GM19035 (cell line): ENCODE results near the gene TRIP10.
"Not testable (repeated sequence)": the region's sequence is repeated elsewhere in the genome, so short reads cannot be mapped to it uniquely, and the experiment has no call there.

Experiments used
- ATAC-seq: cut with Tn5 transposase; IDR thresholded peaks from one replicate; pipeline ENCODE4 v1.9.1; 2021; ENCODE audit not compliant: unreplicated experiment

The TRIP10 gene, protein sequence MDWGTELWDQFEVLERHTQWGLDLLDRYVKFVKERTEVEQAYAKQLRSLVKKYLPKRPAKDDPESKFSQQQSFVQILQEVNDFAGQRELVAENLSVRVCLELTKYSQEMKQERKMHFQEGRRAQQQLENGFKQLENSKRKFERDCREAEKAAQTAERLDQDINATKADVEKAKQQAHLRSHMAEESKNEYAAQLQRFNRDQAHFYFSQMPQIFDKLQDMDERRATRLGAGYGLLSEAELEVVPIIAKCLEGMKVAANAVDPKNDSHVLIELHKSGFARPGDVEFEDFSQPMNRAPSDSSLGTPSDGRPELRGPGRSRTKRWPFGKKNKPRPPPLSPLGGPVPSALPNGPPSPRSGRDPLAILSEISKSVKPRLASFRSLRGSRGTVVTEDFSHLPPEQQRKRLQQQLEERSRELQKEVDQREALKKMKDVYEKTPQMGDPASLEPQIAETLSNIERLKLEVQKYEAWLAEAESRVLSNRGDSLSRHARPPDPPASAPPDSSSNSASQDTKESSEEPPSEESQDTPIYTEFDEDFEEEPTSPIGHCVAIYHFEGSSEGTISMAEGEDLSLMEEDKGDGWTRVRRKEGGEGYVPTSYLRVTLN

DNA sequence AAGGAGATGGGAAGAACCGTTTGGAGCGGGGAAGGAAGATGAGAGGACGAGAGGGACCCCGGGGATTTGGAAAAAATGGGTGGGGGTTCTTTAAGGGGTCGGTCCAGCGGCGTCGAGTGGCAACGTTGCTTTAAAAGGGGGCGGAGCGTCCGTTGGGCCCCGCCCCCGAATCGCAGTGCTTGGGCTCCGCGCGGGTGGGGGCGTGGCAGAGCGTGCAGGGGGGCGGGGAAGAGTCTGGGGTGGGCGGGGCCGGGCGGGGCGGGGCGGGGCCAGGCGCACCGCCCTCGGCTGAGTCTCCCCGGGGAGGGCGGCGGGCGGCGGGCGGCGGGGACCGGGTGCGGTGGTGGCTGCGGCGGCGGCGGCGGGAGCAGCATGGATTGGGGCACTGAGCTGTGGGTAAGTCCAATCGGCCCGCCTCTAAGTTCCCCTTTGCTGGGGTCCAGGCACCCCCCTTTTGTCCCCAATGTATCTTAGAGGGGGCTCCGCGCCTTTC is at the start of gene TRIP10:
Gene TRIP10 (plus strand): TSS at position 291 of the 493 bp plus-strand sequence. CDS start 82 bp downstream, at position 373.
- no peak for ATAC-seq

DNA sequence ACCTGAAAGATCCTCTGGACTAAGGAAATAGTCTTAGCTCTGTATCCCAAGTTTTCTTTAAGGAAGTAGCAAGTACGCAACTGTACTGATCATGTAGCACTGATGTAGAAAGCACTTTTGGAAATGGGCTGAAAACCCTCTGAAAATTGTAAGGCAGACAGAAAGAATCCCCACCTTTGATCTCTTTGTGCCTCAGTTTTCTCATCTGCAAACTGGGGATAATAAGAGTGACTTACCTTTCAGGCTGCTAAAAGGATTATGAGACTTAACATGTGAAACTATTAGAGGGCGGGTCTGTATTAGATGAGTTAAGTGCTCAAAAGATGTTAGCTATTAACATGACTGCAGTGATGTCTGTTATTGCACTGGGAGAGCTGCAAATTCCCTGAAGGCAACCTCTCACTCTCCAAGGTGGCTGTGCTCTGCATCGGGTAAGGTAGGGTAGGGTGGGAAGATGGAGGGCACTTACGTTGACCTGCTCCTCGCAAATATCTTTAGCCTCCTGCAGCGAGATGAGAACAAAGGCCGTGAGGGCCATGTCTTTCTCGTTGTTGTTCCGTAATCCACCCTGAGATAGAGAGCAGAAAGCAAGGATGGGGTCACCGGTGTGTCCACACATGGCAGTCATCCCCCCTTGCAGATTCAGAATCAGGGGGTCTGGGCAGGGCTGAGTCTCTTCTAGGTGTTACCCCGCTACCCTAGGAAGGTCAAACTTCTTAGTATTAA is 49.2 kb upstream of the TRIP10 start:
- ATAC-seq: no peak

DNA sequence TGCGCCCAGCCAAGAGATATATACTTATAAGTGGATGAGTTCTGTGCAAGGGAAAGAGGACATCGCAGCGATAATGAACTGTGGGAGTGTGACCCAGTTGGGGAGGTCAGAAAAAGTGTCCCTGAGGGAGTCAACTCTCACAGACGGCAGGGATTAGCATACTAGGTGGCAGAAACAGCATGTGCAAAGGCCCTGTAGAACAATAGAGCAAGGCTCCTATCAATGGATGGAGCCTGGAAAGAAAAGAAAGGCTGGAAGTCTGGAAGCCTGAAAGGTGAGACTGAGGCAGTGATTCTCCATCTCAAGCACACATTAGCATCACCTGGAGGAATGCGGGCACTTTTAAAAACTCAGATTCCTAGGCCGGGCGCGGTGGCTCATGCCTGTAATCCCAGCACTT is 48.1 kb upstream of the TRIP10 start:
- ATAC-seq: no peak

DNA sequence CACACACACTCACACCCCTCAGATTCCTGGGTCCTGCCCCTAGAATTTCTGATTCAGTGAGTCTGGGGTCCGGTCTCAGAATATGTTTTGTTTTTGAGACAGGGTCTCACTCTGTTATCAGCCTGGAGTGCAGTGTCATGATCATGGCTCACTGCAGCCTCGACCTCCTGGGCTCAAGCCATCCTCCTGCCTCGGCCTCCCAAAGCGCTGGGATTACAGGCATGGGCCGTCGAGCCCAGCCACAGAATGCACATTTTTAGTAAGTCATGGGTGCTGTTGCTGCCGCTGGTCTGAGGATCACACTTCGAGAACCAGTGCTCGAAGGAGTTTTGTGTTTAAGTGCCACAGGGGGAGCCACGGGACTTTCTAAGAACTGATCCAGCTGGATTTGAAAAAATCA is 47.5 kb upstream of the TRIP10 start:
- ATAC-seq: no peak

DNA sequence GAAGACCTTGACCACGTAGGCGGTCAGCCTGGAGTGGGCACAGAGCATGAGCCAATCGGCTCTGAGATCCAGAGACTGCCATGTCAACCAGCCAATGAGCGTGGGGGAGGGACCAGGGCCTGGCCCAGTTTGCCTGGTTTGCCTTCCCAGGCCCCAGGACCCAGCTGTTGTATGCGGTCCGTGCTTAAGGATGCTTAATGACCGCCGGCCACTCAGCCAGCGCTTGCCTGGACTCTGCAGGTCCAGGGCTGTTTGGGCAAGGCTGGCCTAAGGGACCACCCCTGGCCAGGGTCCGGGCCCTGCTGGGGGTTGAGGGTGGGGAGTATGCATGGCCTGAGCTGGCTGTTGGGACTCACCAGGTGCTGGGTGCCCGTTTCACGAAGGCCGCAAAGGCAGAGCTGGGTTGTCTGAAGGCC is 46.4 kb upstream of the TRIP10 start:
- ATAC-seq: no peak

DNA sequence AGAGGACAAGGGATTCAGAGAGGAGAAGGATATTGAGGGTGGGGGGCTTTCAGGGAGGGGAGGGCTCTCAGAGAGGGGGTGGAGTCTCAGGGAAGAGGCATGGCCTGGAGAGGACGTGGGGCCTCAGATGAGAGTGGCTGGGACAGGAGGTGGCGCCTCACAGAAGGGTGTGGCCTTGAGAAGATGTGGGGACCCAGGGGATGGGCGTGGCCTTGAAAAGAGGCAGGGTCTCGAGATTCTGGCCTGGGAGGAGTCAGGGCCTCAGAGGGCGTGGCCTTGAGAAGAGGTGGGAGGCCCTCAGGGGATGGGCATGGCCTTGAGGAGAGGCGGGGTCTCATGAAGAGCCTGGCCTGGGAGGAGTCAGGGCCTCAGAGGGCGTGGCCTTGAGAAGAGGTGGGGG is 45.8 kb upstream of the TRIP10 start:
- no peak for ATAC-seq

DNA sequence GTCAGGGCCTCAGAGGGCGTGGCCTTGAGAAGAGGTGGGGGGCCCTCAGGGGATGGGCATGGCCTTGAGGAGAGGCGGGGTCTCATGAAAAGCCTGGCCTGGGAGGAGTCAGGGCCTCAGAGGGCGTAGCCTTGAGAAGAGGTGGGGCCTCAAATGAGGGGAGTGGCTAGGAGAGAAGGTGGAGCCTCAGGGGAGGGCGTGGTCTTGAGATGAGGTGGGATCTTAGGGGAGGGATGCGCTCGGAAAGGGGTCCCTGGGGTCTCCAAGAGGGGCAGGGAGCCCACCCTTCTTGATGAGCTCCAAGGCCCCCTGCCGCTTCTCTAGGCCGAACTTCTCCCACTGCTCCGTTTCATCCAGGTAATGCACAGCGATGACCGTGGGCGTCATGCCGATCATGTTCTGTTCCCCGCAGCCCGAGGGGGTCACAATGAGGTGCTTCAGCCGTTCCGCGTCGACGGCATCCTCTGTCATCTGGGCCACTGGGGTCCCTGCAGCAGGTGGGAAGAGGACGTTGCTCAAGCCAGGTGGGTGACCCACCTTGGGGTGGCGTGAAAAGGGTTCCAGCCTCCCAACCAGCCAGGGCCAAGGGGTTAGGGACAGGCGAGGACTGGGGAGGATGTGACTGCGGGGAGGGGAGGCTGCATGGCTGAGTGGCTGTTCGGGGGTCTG is 45.2 kb upstream of the TRIP10 start:
- ATAC-seq: no peak

DNA sequence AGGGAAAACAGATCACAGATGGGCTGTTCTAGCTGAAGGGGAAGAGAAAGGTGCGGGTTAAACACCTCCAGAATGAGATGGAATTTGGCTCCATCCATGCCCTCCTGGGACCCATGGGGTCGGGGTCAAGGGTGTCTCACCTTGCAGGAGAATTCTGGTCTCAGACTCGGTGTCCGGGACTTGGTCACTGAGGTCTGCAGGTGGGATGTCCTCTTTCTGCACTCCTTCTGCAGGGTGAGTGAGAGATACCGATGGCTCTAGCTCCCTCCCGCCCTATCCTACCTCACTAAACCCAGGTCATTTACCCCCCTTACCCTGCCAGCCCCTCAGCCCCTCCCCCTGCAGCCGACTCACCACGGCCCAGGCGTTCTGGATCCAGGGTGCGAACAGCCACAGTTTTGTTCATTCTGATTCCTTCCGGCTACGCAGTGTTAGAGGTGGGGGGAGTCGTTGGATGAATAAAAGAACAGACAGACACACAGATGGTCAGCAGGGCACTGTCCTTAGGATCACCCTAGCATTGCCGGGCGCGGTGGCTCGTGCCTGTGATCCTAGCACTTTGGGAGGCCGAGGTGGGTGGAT is 43.1 kb upstream of the TRIP10 start:
- ATAC-seq: no peak

DNA sequence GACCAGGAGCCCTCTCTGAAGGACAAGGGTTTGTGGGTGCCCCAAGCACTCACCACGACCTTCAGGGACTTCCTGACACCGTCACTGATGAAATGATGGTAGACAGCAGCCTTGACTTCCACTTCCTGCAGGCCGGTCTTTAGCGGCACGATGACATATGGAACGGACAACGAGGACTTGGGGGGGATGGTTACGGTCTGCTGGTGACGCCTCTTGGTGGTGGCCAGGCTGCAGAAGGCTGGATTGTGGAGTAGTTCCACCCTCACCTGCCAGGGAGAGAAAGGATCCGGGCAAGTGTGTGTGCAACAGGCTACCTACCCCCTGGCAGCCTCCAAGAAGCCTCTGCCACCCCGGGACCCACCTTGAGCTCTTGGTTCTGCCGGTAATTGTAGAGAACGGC is 42.2 kb upstream of the TRIP10 start:
- ATAC-seq: no peak

DNA sequence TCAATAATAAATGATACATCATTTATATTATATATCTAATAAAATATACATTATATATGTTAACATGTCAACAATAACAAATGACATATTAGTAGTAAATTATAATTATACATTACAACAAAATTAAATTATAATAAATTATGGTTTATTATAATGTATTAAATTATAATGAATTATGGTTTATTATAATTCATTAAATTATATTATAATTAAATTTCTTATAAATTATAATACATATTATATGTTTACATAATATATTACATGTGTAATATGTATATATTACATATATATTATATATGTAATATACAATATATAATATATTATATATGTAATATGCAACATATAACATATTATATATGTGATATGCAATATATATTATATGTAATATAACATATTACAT is 39.5 kb upstream of the TRIP10 start:
- ATAC-seq: no peak

DNA sequence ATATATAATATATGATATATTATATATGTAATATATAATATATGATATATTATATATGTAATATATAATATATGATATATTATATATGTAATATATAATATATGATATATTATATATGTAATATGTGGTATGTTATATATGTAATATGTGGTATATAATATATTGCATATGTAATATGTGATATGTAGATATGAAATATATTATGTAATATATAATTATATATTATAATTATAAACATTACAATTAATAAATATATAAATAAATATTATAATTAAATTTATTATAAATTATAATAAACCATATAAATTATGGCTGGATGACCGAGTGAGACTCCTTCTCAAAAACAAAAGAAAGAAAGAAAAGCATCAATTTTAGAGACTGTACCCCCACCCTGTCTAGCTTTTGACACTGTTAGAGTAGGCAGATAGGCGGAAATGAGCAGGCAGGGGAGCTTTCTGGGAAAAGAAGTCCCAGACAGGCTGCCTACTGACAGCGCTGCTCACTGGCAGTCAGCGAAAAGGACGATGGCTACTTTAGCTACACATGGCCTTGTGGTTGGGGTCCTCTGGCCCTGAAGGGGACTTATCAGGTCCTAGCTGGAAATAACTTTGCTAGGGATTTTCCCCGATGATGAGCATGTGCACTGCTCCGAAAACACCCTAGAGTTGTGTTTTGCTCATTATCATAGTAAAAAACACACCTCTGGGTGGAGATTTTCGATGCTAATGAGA is 38.7 kb upstream of the TRIP10 start:
- ATAC-seq: no peak

DNA sequence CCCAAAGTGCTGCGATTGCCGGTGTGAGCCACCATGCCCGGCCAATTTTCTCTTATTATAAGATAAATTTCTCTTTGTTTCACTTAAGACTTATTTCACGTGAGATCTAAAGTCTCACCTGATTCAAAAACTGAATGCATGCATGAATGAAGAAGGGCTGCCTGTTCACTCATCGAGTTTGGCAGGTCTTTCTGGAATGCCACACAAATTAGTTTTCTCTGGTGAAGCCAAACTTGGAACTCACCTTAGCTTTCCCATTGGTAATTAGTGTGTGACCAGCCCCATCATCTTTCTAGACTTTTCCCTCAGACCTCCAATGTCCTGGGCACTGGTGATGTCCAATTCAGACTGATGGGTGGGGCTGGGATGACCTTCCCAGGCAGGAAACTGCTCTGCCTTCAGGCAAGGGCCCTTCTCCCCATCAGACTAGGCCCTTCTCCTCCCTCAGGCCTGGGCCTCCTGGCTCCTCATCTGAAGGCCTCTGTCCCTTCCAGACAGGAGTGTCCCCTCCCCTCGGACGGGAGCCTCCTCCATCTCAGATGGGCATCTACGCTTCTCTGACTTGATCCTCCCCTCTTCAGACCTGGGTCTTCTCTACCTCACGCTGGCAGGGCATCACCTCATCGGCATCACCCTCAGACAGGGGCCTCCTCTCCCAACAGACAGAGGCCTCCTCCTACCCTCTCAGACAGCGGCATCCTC is 33.4 kb upstream of the TRIP10 start:
- ATAC-seq: no peak

DNA sequence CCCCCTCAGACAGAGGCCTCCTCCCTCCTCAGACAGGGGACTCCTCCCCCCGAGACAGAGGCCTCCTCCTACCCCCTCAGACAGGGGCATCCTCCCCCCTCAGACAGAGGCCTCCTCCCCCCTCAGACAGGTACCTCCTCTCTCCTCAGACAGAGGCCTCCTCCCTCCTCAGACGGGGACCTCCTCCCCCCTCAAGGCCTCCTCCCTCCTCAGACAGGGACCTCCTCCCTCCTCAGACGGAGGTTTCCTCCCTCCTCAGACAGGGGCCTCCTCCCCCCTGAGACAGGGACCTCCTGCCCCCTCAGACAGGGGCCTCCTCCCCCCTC is 32.9 kb upstream of the TRIP10 start:
- ATAC-seq: no peak

DNA sequence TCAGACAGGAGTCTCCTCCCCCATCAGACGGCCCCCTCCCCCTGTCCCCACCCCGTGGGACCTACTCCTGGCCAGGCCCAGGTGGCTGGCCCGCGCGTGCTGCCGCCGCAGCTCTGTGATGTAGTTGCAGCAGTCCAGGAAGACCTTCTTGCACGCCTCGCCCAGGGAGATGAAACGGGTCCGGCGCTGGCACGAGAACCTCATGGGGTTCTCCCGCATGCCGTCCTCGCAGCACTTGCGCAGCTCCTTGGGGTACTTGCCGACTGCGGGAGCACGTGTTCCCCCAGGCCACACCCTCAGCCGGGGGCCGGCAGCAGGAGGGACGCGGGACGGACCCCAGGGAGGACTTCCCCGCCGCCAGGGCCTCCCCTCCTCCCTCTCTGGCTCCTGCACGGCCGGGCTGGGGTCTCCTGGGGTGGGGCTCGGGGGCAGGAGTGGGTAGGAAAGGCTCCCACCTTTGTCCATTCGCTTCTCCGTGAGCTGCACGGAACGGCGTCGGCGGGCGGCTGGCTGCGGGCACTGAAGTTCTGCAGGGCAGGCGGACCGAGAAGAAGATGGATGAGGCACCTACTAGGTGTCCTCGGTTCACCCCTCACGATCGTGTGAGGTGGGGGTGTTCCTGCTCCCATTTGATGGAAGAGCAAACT is 32.3 kb upstream of the TRIP10 start:
- ATAC-seq: no peak

DNA sequence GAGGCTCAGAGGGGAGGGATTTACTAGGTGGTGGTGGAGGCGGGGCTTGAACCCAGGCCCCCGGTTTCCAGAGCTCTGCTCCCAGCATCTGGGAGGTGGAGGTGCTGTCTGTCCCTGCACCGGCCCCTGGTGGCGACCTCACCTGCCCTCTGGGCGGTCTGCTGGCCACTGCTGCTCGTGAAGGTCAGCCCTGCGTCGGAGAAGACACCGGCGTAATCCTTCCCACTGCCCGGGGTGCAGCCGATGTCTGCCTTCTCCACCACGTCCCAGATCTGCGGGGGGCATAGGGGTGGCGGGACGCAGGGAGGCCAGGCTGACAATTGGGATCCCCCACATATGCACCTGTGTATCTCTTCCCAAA is 31.8 kb upstream of the TRIP10 start:
- ATAC-seq: no peak

DNA sequence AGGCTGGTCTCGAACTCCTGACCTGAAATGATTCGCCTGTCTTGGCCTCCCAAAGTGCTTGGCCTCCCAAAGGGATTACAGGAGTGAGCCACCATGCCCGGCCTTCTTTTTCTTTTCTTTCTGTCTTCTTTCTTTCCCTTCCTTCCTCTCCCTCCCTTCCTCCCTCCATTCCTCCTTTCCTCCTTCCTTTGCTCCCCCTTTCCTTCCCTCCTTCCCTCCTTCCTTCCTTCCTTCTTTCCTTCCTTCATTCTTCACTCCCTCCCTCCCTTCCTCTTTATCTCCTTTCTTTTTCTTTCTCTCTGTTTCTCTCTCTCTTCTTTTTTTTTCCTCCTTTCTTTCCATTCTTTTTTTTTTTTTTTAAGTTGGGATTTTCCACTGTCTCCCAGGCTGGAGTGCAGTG is 31.1 kb upstream of the TRIP10 start:
- no peak for ATAC-seq

DNA sequence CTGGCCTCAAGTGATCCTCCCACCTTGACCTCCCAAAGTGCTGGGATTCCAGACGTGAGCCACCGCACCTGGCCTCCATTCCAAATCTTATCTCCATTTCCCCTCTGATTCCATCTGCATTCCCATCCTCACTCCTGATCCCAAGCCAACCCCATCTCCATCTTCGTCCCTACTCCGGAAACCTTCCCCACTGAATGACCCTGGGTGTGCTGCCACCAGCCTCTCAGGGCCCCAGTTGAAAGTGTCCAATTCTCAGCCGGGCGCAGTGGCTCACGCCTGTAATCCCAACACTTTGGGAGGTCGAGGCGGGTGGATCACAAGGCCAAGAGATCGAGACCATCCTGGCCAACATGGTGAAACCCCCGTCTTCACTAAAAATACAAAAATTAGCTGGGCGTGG is 30.6 kb upstream of the TRIP10 start:
- ATAC-seq: not testable (repeated sequence)

DNA sequence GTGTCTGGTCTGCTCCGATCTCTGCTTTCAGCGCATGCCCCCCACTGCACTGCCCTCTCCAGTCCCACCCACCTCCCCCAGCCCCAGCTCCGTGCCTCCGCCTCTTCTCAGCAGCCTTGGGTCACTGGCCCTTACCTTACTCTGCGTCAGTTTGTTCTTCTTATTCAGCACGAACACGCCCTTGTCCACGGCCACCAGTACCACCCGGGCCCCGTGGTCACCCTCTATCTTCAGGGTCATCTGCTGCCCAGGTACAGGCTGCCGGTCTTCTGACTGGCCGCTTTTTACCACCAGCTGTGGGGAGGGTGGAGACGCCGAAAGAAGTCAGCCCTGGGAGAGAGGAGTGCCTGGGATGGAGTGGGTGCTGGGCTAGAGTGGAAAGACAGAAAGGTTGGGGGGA is 29.9 kb upstream of the TRIP10 start:
- no peak for ATAC-seq

DNA sequence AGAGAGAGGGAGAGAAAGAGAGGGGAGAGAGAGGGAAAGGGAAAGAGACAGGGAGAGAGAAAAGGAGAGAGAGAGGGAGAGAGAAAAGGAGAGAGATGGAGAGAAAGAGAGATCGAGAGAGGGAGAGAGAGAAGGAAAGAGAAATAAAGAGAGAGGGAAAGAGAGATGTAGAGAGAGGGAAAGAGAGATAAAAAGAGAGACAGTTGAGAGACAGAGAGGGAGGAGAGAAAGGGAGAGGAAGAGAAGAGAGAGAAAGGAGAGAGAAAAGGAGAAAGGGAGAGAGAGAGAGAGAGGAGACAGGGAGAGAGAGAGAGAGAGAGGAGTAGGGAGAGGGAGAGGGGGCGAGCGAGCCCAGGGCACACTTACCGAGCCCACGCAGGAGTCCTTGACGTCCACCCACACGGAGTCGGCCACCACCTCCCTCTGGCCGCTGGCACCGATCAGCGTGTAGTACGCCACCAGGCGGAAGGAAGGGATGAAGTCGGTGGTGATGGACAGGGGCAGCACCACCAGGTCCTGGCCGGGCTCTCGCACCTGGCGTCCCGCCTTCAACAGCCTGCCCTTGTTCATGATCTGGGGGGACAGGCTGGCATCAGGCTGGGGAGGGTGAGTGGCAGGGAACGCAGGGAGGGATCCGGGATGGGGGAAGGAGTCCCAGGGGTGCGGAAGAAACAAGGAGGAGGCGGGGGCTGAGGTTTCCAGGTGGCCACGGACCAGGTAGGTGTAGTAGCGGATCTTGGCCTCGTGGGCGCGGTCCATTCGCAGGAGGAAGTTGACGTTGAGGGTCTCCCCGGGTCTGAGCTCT is 29.0 kb upstream of the TRIP10 start:
- no peak for ATAC-seq
